Suprapubic skin (tissue), 4 donors: ENCODE data around the gene CD70.

Experiments
- EP300 ChIP-seq: sonication (generic); formaldehyde crosslinking; IDR thresholded peaks from one replicate; pipeline ENCODE4 v1.6.1; 2017; ENCODE audit warnings: antibody characterized with exemption
- POLR2A ChIP-seq, 2 donors: fragments of 450-650 bp; IDR thresholded peaks; one replicate each; pipeline ENCODE4 v1.6.1; 2017; ENCODE audit warnings: antibody characterized with exemption in 2 of 2, mild to moderate bottlenecking in 2 of 2, moderate library complexity in 2 of 2
- POLR2AphosphoS5 ChIP-seq, 3 donors: sonication (generic); formaldehyde crosslinking; IDR thresholded peaks; one replicate each; pipeline ENCODE4 v1.6.1; 2017; ENCODE audit warnings: antibody characterized with exemption in 3 of 3
- TF ChIP-seq, protein P1 (sequence below), 2 donors: fragments of 200-600 bp in 1 of 2; fragments of 450-650 bp in 1 of 2; sonication (generic) in 1 of 2; IDR thresholded peaks; one replicate each; pipeline ENCODE4 v1.5.1; 2016 to 2019; ENCODE audit warnings: antibody characterized with exemption in 2 of 2, mild to moderate bottlenecking in 1 of 2, moderate library complexity in 1 of 2

DNA sequence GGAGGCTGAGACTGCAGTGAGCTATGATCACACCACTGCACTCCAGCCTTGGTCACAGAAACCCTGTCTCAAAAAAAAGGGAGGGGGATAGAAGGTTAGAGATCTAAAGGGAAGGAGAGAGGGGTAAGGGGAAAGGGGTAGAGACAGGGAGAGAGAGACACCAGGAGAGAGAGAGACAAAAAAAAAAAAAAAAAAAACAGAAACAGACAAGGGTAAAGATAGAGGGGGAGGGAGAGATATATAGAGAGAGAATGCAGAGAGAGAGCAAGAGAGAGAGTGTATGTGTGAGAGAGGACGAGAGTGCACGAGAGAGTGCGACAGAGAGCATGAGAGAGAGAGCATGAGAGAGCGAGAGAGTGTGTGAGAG lies 4.2 kb downstream of the CD70 start:
- TF ChIP-seq, protein P1, sequence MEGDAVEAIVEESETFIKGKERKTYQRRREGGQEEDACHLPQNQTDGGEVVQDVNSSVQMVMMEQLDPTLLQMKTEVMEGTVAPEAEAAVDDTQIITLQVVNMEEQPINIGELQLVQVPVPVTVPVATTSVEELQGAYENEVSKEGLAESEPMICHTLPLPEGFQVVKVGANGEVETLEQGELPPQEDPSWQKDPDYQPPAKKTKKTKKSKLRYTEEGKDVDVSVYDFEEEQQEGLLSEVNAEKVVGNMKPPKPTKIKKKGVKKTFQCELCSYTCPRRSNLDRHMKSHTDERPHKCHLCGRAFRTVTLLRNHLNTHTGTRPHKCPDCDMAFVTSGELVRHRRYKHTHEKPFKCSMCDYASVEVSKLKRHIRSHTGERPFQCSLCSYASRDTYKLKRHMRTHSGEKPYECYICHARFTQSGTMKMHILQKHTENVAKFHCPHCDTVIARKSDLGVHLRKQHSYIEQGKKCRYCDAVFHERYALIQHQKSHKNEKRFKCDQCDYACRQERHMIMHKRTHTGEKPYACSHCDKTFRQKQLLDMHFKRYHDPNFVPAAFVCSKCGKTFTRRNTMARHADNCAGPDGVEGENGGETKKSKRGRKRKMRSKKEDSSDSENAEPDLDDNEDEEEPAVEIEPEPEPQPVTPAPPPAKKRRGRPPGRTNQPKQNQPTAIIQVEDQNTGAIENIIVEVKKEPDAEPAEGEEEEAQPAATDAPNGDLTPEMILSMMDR (IDR thresholded peaks at IDR 0.05) = no peak
- no peak for TF ChIP-seq POLR2AphosphoS5 (IDR thresholded peaks at IDR 0.05)
- TF ChIP-seq POLR2A (IDR thresholded peaks at IDR 0.05) = no peak
- no peak for TF ChIP-seq EP300
